Stomach (tissue), 9 donors: ENCODE data around the gene ZC3H12D. TPM values are rescaled to one million over a fixed set of nuclear protein-coding genes. Genes with fewer than 3 reads are reported as not detected.

Experiments used
- DNase-seq, 2 donors: peaks; one replicate each; pipeline versions ENCODE4 v3.0.0 to v3.0.0-alpha.2; 2013 to 2019
- H3K27ac ChIP-seq, 5 donors: fragments of 200-600 bp in 4 of 5; sonication (generic) in 4 of 5; one replicate each; pipeline ENCODE4 v1.5.1; 2013 to 2019; ENCODE audit warnings: mild to moderate bottlenecking in 1 of 5, moderate library complexity in 1 of 5
- H3K27me3 ChIP-seq, 3 donors: fragments of 200-600 bp; sonication (generic); one replicate each; pipeline ENCODE4 v1.5.1; 2017 to 2019; ENCODE audit warnings: mixed run types in 1 of 3
- H3K36me3 ChIP-seq, 4 donors: fragments of 200-600 bp; sonication (generic); 1 replicate in 3 of 4; 2 replicates in 1 of 4; pipeline ENCODE4 v1.5.1; 2016 to 2019
- H3K4me1 ChIP-seq, 4 donors: fragments of 200-600 bp; sonication (generic); one replicate each; pipeline ENCODE4 v1.5.1; 2016 to 2019
- H3K4me3 ChIP-seq, 4 donors: fragments of 200-600 bp; sonication (generic) in 3 of 4; one replicate each; pipeline ENCODE4 v1.5.1; 2016 to 2019; ENCODE audit warnings: mild to moderate bottlenecking in 1 of 4
- H3K9me3 ChIP-seq, 4 donors: fragments of 200-600 bp; sonication (generic); one replicate each; pipeline ENCODE4 v1.5.1; 2016 to 2019
- EP300 ChIP-seq: sonication (generic); formaldehyde crosslinking; IDR thresholded peaks from one replicate; pipeline ENCODE4 v1.6.1; 2017; ENCODE audit warnings: antibody characterized with exemption
- POLR2A ChIP-seq, 4 donors: fragments of 450-650 bp; IDR thresholded peaks; one replicate each; pipeline ENCODE4 v1.6.1; 2016; ENCODE audit warnings: antibody characterized with exemption in 4 of 4, control low read depth in 2 of 4, mild to moderate bottlenecking in 1 of 4, moderate library complexity in 1 of 4
- POLR2AphosphoS5 ChIP-seq, 3 donors: sonication (generic); formaldehyde crosslinking; IDR thresholded peaks; one replicate each; pipeline ENCODE4 v1.6.1; 2016; ENCODE audit warnings: antibody characterized with exemption in 3 of 3
- WGBS, 5 donors: extraction: QIAGEN DNeasy Blood & Tissue Kit in 3 of 5; methylation state at CpG; one replicate each; pipeline versions ENCODE4 v1.1.5 to v1.1.7; 2013 to 2018; 5-methylcytosine and 5-hydroxymethylcytosine counted together
- intact Hi-C: fragments of 100-400 bp; cut with DNase I; formaldehyde crosslinking; loops from one replicate; pipeline ENCODE4 v1.15.1; 2023; ENCODE audit warnings: low total_unique reads
- polyA plus RNA-seq, 3 donors: library from polyadenylated mRNA; stranded (reverse); fragments of 200-250 nt; gene quantifications; one replicate each; pipeline ENCODE4 v1.2.3, GENCODE V29; 2013
- total RNA-seq, 5 donors: library from RNA; depleted of rRNA; stranded (reverse); fragments of >200 nt; gene quantifications; one replicate each; pipeline versions ENCODE4 v1.1.0 to v1.2.3, GENCODE V29; 2014 to 2016
- TF ChIP-seq, protein P1 (sequence below), 7 experiments: fragments of 450-650 bp in 4 of 7; fragments of 200-600 bp in 3 of 7; sonication (generic) in 3 of 7; IDR thresholded peaks; one replicate each; pipeline ENCODE4 v1.5.1; 2016 to 2019; ENCODE audit warnings: antibody characterized with exemption in 7 of 7, control low read depth in 2 of 7, mild to moderate bottlenecking in 1 of 7
- donor health status: healthy with polysubstance abuse.
- donor health status: Bipolar disorder and iron deficiency.
- donor health status: healthy.

ZC3H12D gene
- total and polyA plus RNA-seq, 8 donors = 0.31 to 2.2 (median 0.85) TPM; not detected in 3

DNA sequence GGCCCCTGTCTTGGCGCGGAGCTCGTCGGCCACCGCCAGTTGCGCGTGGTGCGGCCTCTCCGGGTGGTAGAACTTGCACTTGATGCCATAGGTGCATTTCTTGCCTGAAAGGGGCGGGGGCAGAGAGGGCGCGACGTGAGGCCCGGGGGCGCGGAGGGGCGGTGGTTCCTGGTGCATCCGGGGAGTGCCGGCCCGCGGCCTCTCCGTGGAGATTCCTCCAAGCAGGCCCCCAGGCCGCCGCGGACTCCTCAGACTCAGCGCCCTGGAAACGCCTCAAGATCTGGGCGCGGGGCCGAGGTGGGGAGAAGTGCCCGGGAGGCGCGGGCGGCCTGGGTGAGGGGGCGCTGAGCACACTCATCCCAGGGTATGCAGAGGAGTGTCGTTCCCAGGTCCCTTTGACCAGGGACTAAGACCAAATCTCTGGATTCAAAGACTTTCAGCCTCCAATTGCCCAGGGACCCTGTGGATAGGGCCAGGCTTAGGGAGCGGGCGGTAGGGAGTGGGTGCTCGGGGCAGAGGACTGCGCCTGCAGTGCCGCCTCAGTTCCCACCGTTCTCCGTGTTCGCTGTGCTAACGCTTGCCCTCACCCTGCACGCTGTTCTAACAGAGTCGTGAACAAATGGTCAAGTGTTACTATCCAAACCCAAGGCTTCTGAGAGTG is 33.3 kb downstream of the ZC3H12D start:
- TF ChIP-seq POLR2A (IDR thresholded peaks at IDR 0.05) (no peak), EP300 (no peak), POLR2AphosphoS5 (IDR thresholded peaks at IDR 0.05) (no peak)
- TF ChIP-seq, protein P1, sequence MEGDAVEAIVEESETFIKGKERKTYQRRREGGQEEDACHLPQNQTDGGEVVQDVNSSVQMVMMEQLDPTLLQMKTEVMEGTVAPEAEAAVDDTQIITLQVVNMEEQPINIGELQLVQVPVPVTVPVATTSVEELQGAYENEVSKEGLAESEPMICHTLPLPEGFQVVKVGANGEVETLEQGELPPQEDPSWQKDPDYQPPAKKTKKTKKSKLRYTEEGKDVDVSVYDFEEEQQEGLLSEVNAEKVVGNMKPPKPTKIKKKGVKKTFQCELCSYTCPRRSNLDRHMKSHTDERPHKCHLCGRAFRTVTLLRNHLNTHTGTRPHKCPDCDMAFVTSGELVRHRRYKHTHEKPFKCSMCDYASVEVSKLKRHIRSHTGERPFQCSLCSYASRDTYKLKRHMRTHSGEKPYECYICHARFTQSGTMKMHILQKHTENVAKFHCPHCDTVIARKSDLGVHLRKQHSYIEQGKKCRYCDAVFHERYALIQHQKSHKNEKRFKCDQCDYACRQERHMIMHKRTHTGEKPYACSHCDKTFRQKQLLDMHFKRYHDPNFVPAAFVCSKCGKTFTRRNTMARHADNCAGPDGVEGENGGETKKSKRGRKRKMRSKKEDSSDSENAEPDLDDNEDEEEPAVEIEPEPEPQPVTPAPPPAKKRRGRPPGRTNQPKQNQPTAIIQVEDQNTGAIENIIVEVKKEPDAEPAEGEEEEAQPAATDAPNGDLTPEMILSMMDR (IDR thresholded peaks at IDR 0.05) = no peak
- Histone ChIP-seq H3K9me3 (no peaks in the 10 kb centered on the region), H3K4me1 (peaks cover 36 to 45% (median 43%) of the 10 kb centered on the region in 4 donors), H3K4me3 (peak overlapping the region; percentile 47 to 63 (median 53)), H3K27me3 (peaks cover 0 to 29% (median 15%) of the 10 kb centered on the region in 3 donors), H3K36me3 (no peaks in the 10 kb centered on the region), H3K27ac (peak overlapping the region in 1 of 5 donors; percentile 65)
- WGBS, 5 donors = 37 to 62% (median 50%) methylated on average over 26 to 47 of the region's 47 CpGs
- peak in 1 of 2 donors; percentile 80 for DNase-seq
- intact Hi-C loops = no loop called here

GRCh38 chr6:149450679-149451375 is 34.0 kb downstream of the ZC3H12D start:
- peak overlapping the region in 1 of 5 donors; percentile 65 for H3K27ac ChIP-seq
- TF ChIP-seq POLR2A (IDR thresholded peaks at IDR 0.05) (no peak), POLR2AphosphoS5 (IDR thresholded peaks at IDR 0.05) (no peak), EP300 (no peak)
- TF ChIP-seq, protein P1 (IDR thresholded peaks at IDR 0.05) = no peak
- peaks cover 36 to 45% (median 43%) of the 10 kb centered on the region in 4 donors for H3K4me1 ChIP-seq
- H3K36me3 ChIP-seq = no peaks in the 10 kb centered on the region
- intact Hi-C loops = no loop called here
- peak; percentile 50 to 74 for DNase-seq
- H3K9me3 ChIP-seq = no peaks in the 10 kb centered on the region
- WGBS, 5 donors = 6 to 18% (median 9%) methylated on average over 32 to 89 of the region's 89 CpGs
- peak overlapping the region; percentile 47 to 63 (median 53) for H3K4me3 ChIP-seq
- peaks cover 0 to 31% (median 15%) of the 10 kb centered on the region in 3 donors for H3K27me3 ChIP-seq

DNA sequence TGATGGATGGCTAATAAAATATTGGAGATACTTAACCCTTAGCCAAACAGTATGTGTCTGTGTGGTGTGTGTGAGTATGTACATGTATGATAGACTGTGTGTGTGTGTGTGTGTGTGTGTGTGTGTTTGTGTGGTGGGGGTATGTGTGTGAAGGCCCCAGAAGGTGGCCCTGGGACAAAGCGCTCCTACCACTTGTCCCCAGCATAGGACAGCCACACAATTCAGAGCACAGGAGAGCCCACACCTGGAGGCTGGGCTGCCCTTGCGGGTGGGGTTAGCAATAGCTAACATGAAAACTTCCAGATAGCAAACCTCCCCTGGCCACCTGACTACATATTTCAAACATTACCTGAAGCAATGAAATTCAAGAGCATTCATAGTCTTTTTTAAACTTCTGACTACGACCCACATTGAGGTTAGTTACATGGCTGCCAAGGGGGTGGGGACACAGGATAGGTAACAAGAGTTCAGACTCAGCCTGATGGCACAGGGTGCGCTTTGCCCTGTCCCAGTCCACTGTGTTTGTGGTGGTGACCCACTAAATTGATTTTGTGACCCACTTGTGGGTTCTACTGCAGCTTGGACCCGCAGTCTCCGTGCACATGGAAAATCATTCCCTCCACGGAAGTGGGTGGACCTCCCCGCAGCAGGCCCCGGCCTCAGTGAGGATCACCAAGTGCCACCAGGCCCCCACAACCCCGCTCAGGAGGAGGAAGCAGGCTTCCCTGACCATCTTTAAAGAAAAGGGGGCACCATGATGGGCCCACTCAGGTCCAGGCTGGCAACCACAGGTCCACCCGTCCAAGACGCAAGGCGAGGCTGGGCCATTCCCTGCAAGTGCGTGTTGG is 34.8 kb downstream of the ZC3H12D start:
- Histone ChIP-seq H3K27ac (no peak overlapping the region), H3K36me3 (no peaks in the 10 kb centered on the region), H3K9me3 (no peaks in the 10 kb centered on the region), H3K4me1 (peaks cover 31 to 44% (median 39%) of the 10 kb centered on the region in 4 donors), H3K27me3 (peaks cover 0 to 37% (median 15%) of the 10 kb centered on the region in 3 donors), H3K4me3 (peak overlapping the region; percentile 47 to 63 (median 53))
- intact Hi-C loops = loop anchor here (10.0 kb wide), 1 partner anchor 65 kb away; no protein-coding TSS in a partner anchor
- TF ChIP-seq POLR2A (IDR thresholded peaks at IDR 0.05) (no peak), EP300 (no peak), POLR2AphosphoS5 (IDR thresholded peaks at IDR 0.05) (no peak)
- TF ChIP-seq, protein P1 (IDR thresholded peaks at IDR 0.05) = no peak
- WGBS, 5 donors = 82 to 97% (median 87%) methylated on average over 10 to 14 of the region's 14 CpGs
- DNase-seq = no peak
